Thoracic aorta (tissue), 2 donors: ENCODE results near the gene VAV2. TPM values are rescaled to one million over a fixed set of nuclear protein-coding genes. Genes with fewer than 3 reads are reported as not detected.

ENCODE experiments used
- ATAC-seq: fragments of 150-250 bp; one replicate; pipeline ENCODE4 v1.8.0; 2017; ENCODE audit warnings: low read depth; ENCODE audit not compliant: insufficient number of reproducible peaks, low FRiP score
- DNase-seq: peaks from one replicate; pipeline ENCODE4 v3.0.0-alpha.2; 2020; ENCODE audit warnings: low spot score
- H3K27ac ChIP-seq, 2 donors: fragments of 200-600 bp; sonication (generic); 1 replicate in 1 of 2; 2 replicates in 1 of 2; pipeline ENCODE4 v1.5.1; 2016; ENCODE audit warnings: mild to moderate bottlenecking in 2 of 2, moderate library complexity in 2 of 2
- H3K27me3 ChIP-seq: fragments of 200-600 bp; sonication (generic); replicated peaks from 2 replicates; pipeline ENCODE4 v1.6.0; 2016; ENCODE audit warnings: mild to moderate bottlenecking; ENCODE audit not compliant: insufficient read depth
- H3K36me3 ChIP-seq: fragments of 200-600 bp; sonication (generic); one replicate; pipeline ENCODE4 v1.5.1; 2016
- H3K4me1 ChIP-seq, 2 donors: fragments of 200-600 bp; sonication (generic); 1 replicate in 1 of 2; 2 replicates in 1 of 2; pipeline versions ENCODE4 v1.5.1 to v1.6.0; 2016; ENCODE audit warnings: low read depth in 2 of 2, mild to moderate bottlenecking in 1 of 2; ENCODE audit not compliant: control insufficient read depth in 1 of 2
- H3K4me3 ChIP-seq: fragments of 200-600 bp; sonication (generic); 2 replicates; pipeline ENCODE4 v1.5.1; 2016; ENCODE audit warnings: mild to moderate bottlenecking
- H3K9me3 ChIP-seq: fragments of 200-600 bp; sonication (generic); 2 replicates; pipeline ENCODE4 v1.5.1; 2016
- CTCF ChIP-seq: fragments of 200-600 bp; sonication (generic); IDR thresholded peaks from one replicate; pipeline ENCODE4 v1.5.1; 2019; ENCODE audit warnings: antibody characterized with exemption
- total RNA-seq, 2 donors: library from RNA; depleted of rRNA; stranded (reverse); fragments of >200 nt; gene quantifications; one replicate each; pipeline versions ENCODE4 v1.1.0 to v1.2.3, GENCODE V29; 2016

The VAV2 gene
- total RNA-seq, 2 donors from 2014 or later, result 10.1 to 11.5 TPM

GRCh38 chr9:133910855-133911514 lies 81.1 kb downstream of the VAV2 start:
- no peaks in the 10 kb centered on the region for H3K4me1 ChIP-seq
- DNase-seq (no peak), ATAC-seq (no peak)
- H3K27me3 ChIP-seq, result no peaks in the 10 kb centered on the region
- no peaks in the 10 kb centered on the region for H3K36me3 ChIP-seq
- H3K9me3 ChIP-seq, result no peaks in the 10 kb centered on the region
- TF ChIP-seq CTCF, result no peak
- no peak overlapping the region for H3K4me3 ChIP-seq
- no peak overlapping the region for H3K27ac ChIP-seq

GRCh38 chr9:133906932-133907910 lies 84.9 kb downstream of the VAV2 start:
- Histone ChIP-seq H3K27ac (no peak overlapping the region), H3K9me3 (no peaks in the 10 kb centered on the region), H3K4me3 (no peak overlapping the region), H3K4me1 (no peaks in the 10 kb centered on the region), H3K27me3 (no peaks in the 10 kb centered on the region), H3K36me3 (no peaks in the 10 kb centered on the region)
- no peak for TF ChIP-seq CTCF
- no peak for ATAC-seq
- DNase-seq, result no peak

GRCh38 chr9:133906218-133906617 lies 85.9 kb downstream of the VAV2 start:
- Histone ChIP-seq H3K4me3 (no peak overlapping the region), H3K27ac (no peak overlapping the region), H3K36me3 (no peaks in the 10 kb centered on the region), H3K9me3 (no peaks in the 10 kb centered on the region), H3K4me1 (no peaks in the 10 kb centered on the region), H3K27me3 (no peaks in the 10 kb centered on the region)
- DNase-seq (no peak), ATAC-seq (no peak)
- TF ChIP-seq CTCF, result no peak

GRCh38 chr9:133905493-133905892 lies 86.6 kb downstream of the VAV2 start:
- no peaks in the 10 kb centered on the region for H3K9me3 ChIP-seq
- H3K4me1 ChIP-seq, result no peaks in the 10 kb centered on the region
- no peaks in the 10 kb centered on the region for H3K36me3 ChIP-seq
- no peak overlapping the region for H3K4me3 ChIP-seq
- H3K27me3 ChIP-seq, result no peaks in the 10 kb centered on the region
- no peak overlapping the region for H3K27ac ChIP-seq
- ATAC-seq, result no peak
- no peak for DNase-seq
- no peak for TF ChIP-seq CTCF

GRCh38 chr9:133904346-133905090 lies 87.6 kb downstream of the VAV2 start:
- Histone ChIP-seq H3K27ac (no peak overlapping the region), H3K4me1 (no peaks in the 10 kb centered on the region), H3K4me3 (no peak overlapping the region), H3K36me3 (no peaks in the 10 kb centered on the region), H3K27me3 (no peaks in the 10 kb centered on the region), H3K9me3 (no peaks in the 10 kb centered on the region)
- no peak for ATAC-seq
- DNase-seq, result no peak
- no peak for TF ChIP-seq CTCF
